Adrenal gland (tissue), 5 donors: ENCODE measurements around the gene KYNU.

Experiments used
- CTCF ChIP-seq, 6 experiments: fragments of 450-650 bp in 4 of 6; fragments of 200-600 bp in 2 of 6; sonication (generic) in 1 of 6; IDR thresholded peaks; 1 replicate in 5 of 6; 2 replicates in 1 of 6; pipeline versions ENCODE4 v1.5.1 to v1.8.0; 2016 to 2021; ENCODE audit warnings: antibody characterized with exemption in 6 of 6, mild to moderate bottlenecking in 2 of 6, moderate library complexity in 1 of 6
- POLR2A ChIP-seq, 2 donors: fragments of 450-650 bp; IDR thresholded peaks; one replicate each; pipeline ENCODE4 v1.6.1; 2017; ENCODE audit warnings: antibody characterized with exemption in 2 of 2, mild to moderate bottlenecking in 2 of 2, moderate library complexity in 1 of 2
- donor health status: DM: no; HTN: no; CAD: no.

GRCh38 chr2:142952793-142953494, 75.5 kb downstream of the KYNU start:
- no peak for TF ChIP-seq POLR2A (IDR thresholded peaks at IDR 0.05)
- no peak for TF ChIP-seq CTCF (IDR thresholded peaks at IDR 0.05)
